Neuronal stem cell (in vitro differentiated cells): ENCODE results near the gene LYST.

ENCODE experiments used
- DNase-seq: peaks from one replicate; pipeline ENCODE4 v3.0.0-alpha.2; 2013; ENCODE audit warnings: low spot score
- H2AFZ ChIP-seq: one replicate; pipeline ENCODE4 v1.6.1; 2013; ENCODE audit warnings: mild to moderate bottlenecking, low read length, inconsistent platforms
- H2AK5ac ChIP-seq: 2 replicates; pipeline ENCODE4 v1.6.1; 2013; ENCODE audit warnings: low read depth, mild to moderate bottlenecking, inconsistent platforms, low read length, moderate library complexity, mixed read lengths
- H2BK120ac ChIP-seq: 2 replicates; pipeline ENCODE4 v1.6.1; 2013; ENCODE audit warnings: low read depth, mild to moderate bottlenecking, inconsistent platforms, low read length, moderate library complexity, mixed read lengths
- H2BK12ac ChIP-seq: one replicate; pipeline ENCODE4 v1.6.1; 2013; ENCODE audit warnings: low read length, inconsistent platforms
- H2BK15ac ChIP-seq: 2 replicates; pipeline ENCODE4 v1.6.1; 2013; ENCODE audit warnings: mild to moderate bottlenecking, low read length, inconsistent platforms, mixed read lengths
- H2BK5ac ChIP-seq: one replicate; pipeline ENCODE4 v1.6.1; 2013; ENCODE audit warnings: inconsistent platforms, mild to moderate bottlenecking, low read length, moderate library complexity
- H3K14ac ChIP-seq: one replicate; pipeline ENCODE4 v1.6.1; 2013; ENCODE audit warnings: low read length, inconsistent platforms
- H3K18ac ChIP-seq: 2 replicates; pipeline ENCODE4 v1.6.1; 2013; ENCODE audit warnings: low read length, inconsistent platforms
- H3K23ac ChIP-seq: 2 replicates; pipeline ENCODE4 v1.6.1; 2013; ENCODE audit warnings: low read depth, mild to moderate bottlenecking, mixed read lengths, low read length, inconsistent platforms; ENCODE audit not compliant: poor library complexity
- H3K27ac ChIP-seq: replicated peaks from 3 replicates; pipeline ENCODE4 v1.5.1; 2013; ENCODE audit warnings: low read length, inconsistent platforms
- H3K27me3 ChIP-seq, 3 experiments: 2 replicates each; pipeline ENCODE4 v1.6.1; 2013; ENCODE audit warnings: low read length in 3 of 3, mild to moderate bottlenecking in 2 of 3, inconsistent platforms in 1 of 3, low read depth in 1 of 3, mixed read lengths in 1 of 3, moderate library complexity in 1 of 3; ENCODE audit not compliant: control insufficient read depth in 3 of 3, insufficient read depth in 3 of 3
- H3K36me3 ChIP-seq, 2 donors: replicated peaks in 1 of 2; 2 replicates each; pipeline ENCODE4 v1.6.1; 2013; ENCODE audit warnings: low read length in 2 of 2; ENCODE audit not compliant: control insufficient read depth in 2 of 2, insufficient read depth in 2 of 2
- H3K4ac ChIP-seq: 2 replicates; pipeline ENCODE4 v1.6.1; 2013; ENCODE audit warnings: inconsistent platforms, mild to moderate bottlenecking, low read length, moderate library complexity
- H3K4me1 ChIP-seq, 2 donors: 1 replicate in 1 of 2; 2 replicates in 1 of 2; pipeline ENCODE4 v1.6.1; 2013; ENCODE audit warnings: low read length in 2 of 2, low read depth in 1 of 2; ENCODE audit not compliant: control insufficient read depth in 2 of 2, insufficient read depth in 1 of 2
- H3K4me2 ChIP-seq: one replicate; pipeline ENCODE4 v1.6.1; 2013; ENCODE audit warnings: mild to moderate bottlenecking, low read length, inconsistent platforms; ENCODE audit not compliant: insufficient read depth, poor library complexity, severe bottlenecking
- H3K4me3 ChIP-seq, 2 donors: 2 replicates each; pipeline ENCODE4 v1.5.1; 2013; ENCODE audit warnings: low read length in 2 of 2, mild to moderate bottlenecking in 2 of 2, inconsistent platforms in 1 of 2, moderate library complexity in 1 of 2
- H3K79me1 ChIP-seq: one replicate; pipeline ENCODE4 v1.6.1; 2013; ENCODE audit warnings: low read depth, mild to moderate bottlenecking, inconsistent platforms, low read length, moderate library complexity
- H3K9ac ChIP-seq: one replicate; pipeline ENCODE4 v1.6.1; 2013; ENCODE audit warnings: mild to moderate bottlenecking, low read depth, low read length, inconsistent platforms; ENCODE audit not compliant: poor library complexity
- H3K9me3 ChIP-seq, 2 donors: replicated peaks in 1 of 2; 2 replicates each; pipeline versions ENCODE3 to v1.6.1; 2013; ENCODE audit warnings: low read length in 2 of 2, mild to moderate bottlenecking in 2 of 2, inconsistent platforms in 1 of 2, low read depth in 1 of 2, mixed read lengths in 1 of 2, moderate library complexity in 1 of 2; ENCODE audit not compliant: control insufficient read depth in 2 of 2, insufficient read depth in 1 of 2
- H4K8ac ChIP-seq: one replicate; pipeline ENCODE4 v1.6.1; 2013; ENCODE audit warnings: low read depth, mild to moderate bottlenecking, inconsistent platforms, low read length, moderate library complexity
- H4K91ac ChIP-seq: one replicate; pipeline ENCODE4 v1.6.1; 2013; ENCODE audit warnings: low read length, low read depth, mild to moderate bottlenecking, inconsistent platforms; ENCODE audit not compliant: poor library complexity
- WGBS, 2 donors: extraction: QIAGEN DNeasy Blood & Tissue Kit; methylation state at CpG; one replicate each; pipeline ENCODE4 v1.1.7; 2013; ENCODE audit warnings: missing lambda C conversion rate in 2 of 2, mixed read lengths in 1 of 2; ENCODE audit not compliant: insufficient read length in 2 of 2, insufficient replicate concordance in 1 of 2; ENCODE audit errors: extremely low coverage in 2 of 2; 5-methylcytosine and 5-hydroxymethylcytosine counted together

The LYST gene

GRCh38 chr1:235642011-235642942, 224.4 kb downstream of the LYST start:
- no CpG with 5 or more reads among the region's 47 CpGs for WGBS, 2 donors
- DNase-seq = no peak

GRCh38 chr1:235640580-235640979, 226.1 kb downstream of the LYST start:
- no peak overlapping the region for H2BK120ac ChIP-seq
- H3K4me1 ChIP-seq = peaks cover 3 to 18% of the 10 kb centered on the region in 2 donors
- no peak overlapping the region for H3K4me3 ChIP-seq
- no peak for DNase-seq
- H4K8ac ChIP-seq = no peak overlapping the region
- H3K27me3 ChIP-seq = peaks cover 0 to 2% (median 0%) of the 10 kb centered on the region in 3 experiments
- H3K4ac ChIP-seq = no peak overlapping the region
- peaks cover 0 to 6% of the 10 kb centered on the region in 2 donors for H3K9me3 ChIP-seq
- H2AK5ac ChIP-seq = no peak overlapping the region
- H3K18ac ChIP-seq = no peak overlapping the region
- H3K36me3 ChIP-seq = peaks cover 0 to 11% of the 10 kb centered on the region in 2 donors
- no peak overlapping the region for H2BK12ac ChIP-seq
- H3K14ac ChIP-seq = no peak overlapping the region
- no peak overlapping the region for H2BK5ac ChIP-seq
- H3K9ac ChIP-seq = no peak overlapping the region
- H2BK15ac ChIP-seq = no peak overlapping the region
- no peak overlapping the region for H3K27ac ChIP-seq
- no peaks in the 10 kb centered on the region for H3K79me1 ChIP-seq
- H3K23ac ChIP-seq = no peak overlapping the region
- no peak overlapping the region for H4K91ac ChIP-seq
- H3K4me2 ChIP-seq = no peak overlapping the region
- no peak overlapping the region for H2AFZ ChIP-seq
- WGBS, 2 donors = no CpG with 5 or more reads among the region's 12 CpGs

More at GRCh38 chr1:235642011-235642942, 224.4 kb downstream of the LYST start:
- Histone ChIP-seq H3K4me1 (peaks cover 3 to 26% of the 10 kb centered on the region in 2 donors), H2AK5ac (peak overlapping the region; percentile 8), H2BK15ac (no peak overlapping the region), H2BK12ac (no peak overlapping the region), H3K4ac (no peak overlapping the region), H4K91ac (no peak overlapping the region), H3K4me3 (no peak overlapping the region), H2BK120ac (no peak overlapping the region), H3K79me1 (no peaks in the 10 kb centered on the region), H4K8ac (no peak overlapping the region), H3K9me3 (peaks cover 0 to 6% of the 10 kb centered on the region in 2 donors), H3K9ac (no peak overlapping the region), H3K27ac (no peak overlapping the region), H2AFZ (no peak overlapping the region), H2BK5ac (no peak overlapping the region), H3K23ac (peak overlapping the region; percentile 58), H3K27me3 (peaks cover 0 to 2% (median 0%) of the 10 kb centered on the region in 3 experiments), H3K36me3 (peaks cover 0 to 11% of the 10 kb centered on the region in 2 donors), H3K4me2 (no peak overlapping the region), H3K14ac (no peak overlapping the region), H3K18ac (peak overlapping the region; percentile 49)

GRCh38 chr1:235639226-235640205, 227.2 kb downstream of the LYST start:
- no peak for DNase-seq
- no CpG with 5 or more reads among the region's 14 CpGs for WGBS, 2 donors
- Histone ChIP-seq H2BK12ac (no peak overlapping the region), H2AFZ (no peak overlapping the region), H3K4me2 (no peak overlapping the region), H3K27ac (no peak overlapping the region), H3K4me3 (no peak overlapping the region), H3K27me3 (peaks cover 0 to 2% (median 0%) of the 10 kb centered on the region in 3 experiments), H3K4me1 (peaks cover 3 to 11% of the 10 kb centered on the region in 2 donors), H3K18ac (no peak overlapping the region), H3K14ac (no peak overlapping the region), H3K79me1 (no peaks in the 10 kb centered on the region), H2BK15ac (no peak overlapping the region), H3K4ac (no peak overlapping the region), H2BK120ac (no peak overlapping the region), H3K9ac (no peak overlapping the region), H4K8ac (no peak overlapping the region), H3K36me3 (peaks cover 0 to 5% of the 10 kb centered on the region in 2 donors), H4K91ac (no peak overlapping the region), H3K9me3 (peaks cover 0 to 6% of the 10 kb centered on the region in 2 donors), H2BK5ac (no peak overlapping the region), H2AK5ac (no peak overlapping the region), H3K23ac (no peak overlapping the region)
